HEK293 (cell line): Measurements from ENCODE around the gene C11orf54.

Source experiments
- CTCF ChIA-PET: fragments of 350-600 bp; formaldehyde crosslinking; extraction: SDS; loops from one replicate; lab custom pipeline; 2021; ENCODE audit warnings: antibody characterized with exemption; lab: Yijun Ruan, JAX
- POLR2A ChIA-PET: fragments of 300-600 bp; formaldehyde crosslinking; extraction: SDS; loops from one replicate; lab custom pipeline; 2020; ENCODE audit warnings: antibody characterized with exemption, inconsistent platforms; lab: Yijun Ruan, JAX
- H3K27ac ChIP-seq: fragments of 200-500 bp; sonication (Bioruptor generic); 2 replicates; pipeline ENCODE4 v1.5.1; 2014; ENCODE audit warnings: low read depth, low read length, control low read depth, inconsistent platforms; ENCODE audit errors: extremely low read depth
- H3K36me3 ChIP-seq, 2 experiments: fragments of 200-500 bp in 1 of 2; sonication (Bioruptor generic) in 1 of 2; 1 replicate in 1 of 2; 2 replicates in 1 of 2; pipeline ENCODE4 v1.5.1; 2014 to 2017; ENCODE audit warnings: inconsistent platforms in 2 of 2, low read length in 2 of 2; ENCODE audit not compliant: control insufficient read depth in 2 of 2, insufficient read depth in 1 of 2
- H3K4me1 ChIP-seq: fragments of 200-500 bp; sonication (Bioruptor generic); 2 replicates; pipeline ENCODE4 v1.5.1; 2014; ENCODE audit warnings: mild to moderate bottlenecking, low read length, inconsistent platforms; ENCODE audit not compliant: control insufficient read depth, insufficient read depth
- H3K4me3 ChIP-seq: 2 replicates; pipeline ENCODE4 v1.5.1; 2011; ENCODE audit warnings: low read depth, mild to moderate bottlenecking, control low read depth, low read length, moderate library complexity
- H3K9me3 ChIP-seq: fragments of 200-500 bp; sonication (Bioruptor generic); 2 replicates; pipeline ENCODE4 v1.5.1; 2014; ENCODE audit warnings: low read depth, low read length, inconsistent platforms; ENCODE audit not compliant: control insufficient read depth, insufficient read depth
- HOXA7 ChIP-seq: sonication (generic); formaldehyde crosslinking; IDR thresholded peaks from 2 replicates; pipeline ENCODE4 v1.8.1; 2022; ENCODE audit warnings: missing genetic modification reagents, borderline replicate concordance
- KLF9 ChIP-seq: fragments of 450-650 bp; formaldehyde crosslinking; IDR thresholded peaks from 2 replicates; pipeline ENCODE4 v1.5.1; 2016; ENCODE audit warnings: missing biosample characterization, missing genetic modification characterization, low read depth
- MEIS1 ChIP-seq: sonication (generic); formaldehyde crosslinking; IDR thresholded peaks from 2 replicates; pipeline ENCODE4 v1.8.1; 2022; ENCODE audit warnings: missing genetic modification reagents, mild to moderate bottlenecking, borderline replicate concordance
- PRDM1 ChIP-seq: fragments of 450-650 bp; formaldehyde crosslinking; IDR thresholded peaks from 2 replicates; pipeline ENCODE4; 2016; ENCODE audit warnings: missing biosample characterization, missing genetic modification characterization
- ZBTB48 ChIP-seq: fragments of 450-650 bp; formaldehyde crosslinking; IDR thresholded peaks from 2 replicates; pipeline ENCODE4 v1.5.1; 2016; ENCODE audit warnings: missing biosample characterization, missing genetic modification characterization
- ZNF112 ChIP-seq: fragments of 450-650 bp; formaldehyde crosslinking; IDR thresholded peaks from 2 replicates; pipeline ENCODE4 v1.5.0; 2017; ENCODE audit warnings: missing biosample characterization, missing genetic modification characterization
- ZNF121 ChIP-seq: fragments of 450-650 bp; formaldehyde crosslinking; IDR thresholded peaks from 2 replicates; pipeline ENCODE4 v1.5.1; 2016; ENCODE audit warnings: missing biosample characterization, missing genetic modification characterization
- ZNF146 ChIP-seq: fragments of 450-650 bp; formaldehyde crosslinking; IDR thresholded peaks from 2 replicates; pipeline ENCODE4 v1.5.1; 2016; ENCODE audit warnings: missing biosample characterization, missing genetic modification characterization
- ZNF184 ChIP-seq: fragments of 450-650 bp; IDR thresholded peaks from 2 replicates; pipeline ENCODE4 v1.5.1; 2018; ENCODE audit warnings: missing biosample characterization, mild to moderate bottlenecking, missing genetic modification characterization
- ZNF302 ChIP-seq: fragments of 450-650 bp; formaldehyde crosslinking; IDR thresholded peaks from 2 replicates; pipeline ENCODE4 v1.5.1; 2016; ENCODE audit warnings: missing biosample characterization, missing genetic modification characterization, low read depth
- ZNF311 ChIP-seq: fragments of 450-650 bp; formaldehyde crosslinking; IDR thresholded peaks from 2 replicates; pipeline ENCODE4 v1.5.1; 2017; ENCODE audit warnings: missing biosample characterization, missing genetic modification characterization, borderline replicate concordance
- ZNF341 ChIP-seq: fragments of 450-650 bp; formaldehyde crosslinking; IDR thresholded peaks from 2 replicates; pipeline ENCODE4; 2016; ENCODE audit warnings: low read depth, missing biosample characterization, missing genetic modification characterization
- ZNF473 ChIP-seq: fragments of 450-650 bp; formaldehyde crosslinking; IDR thresholded peaks from 2 replicates; pipeline ENCODE4 v1.5.1; 2017; ENCODE audit warnings: missing biosample characterization, missing genetic modification characterization
- ZNF529 ChIP-seq: fragments of 450-650 bp; formaldehyde crosslinking; IDR thresholded peaks from 2 replicates; pipeline ENCODE4 v1.5.1; 2017; ENCODE audit warnings: missing genetic modification characterization, missing biosample characterization; ENCODE audit not compliant: insufficient replicate concordance
- ZNF555 ChIP-seq: fragments of 450-650 bp; formaldehyde crosslinking; conservative IDR thresholded peaks from 2 replicates; pipeline ENCODE4 v1.5.1; 2017; ENCODE audit warnings: missing biosample characterization, mild to moderate bottlenecking, missing genetic modification characterization, inconsistent platforms
- ZNF596 ChIP-seq: fragments of 450-650 bp; IDR thresholded peaks from 2 replicates; pipeline ENCODE4 v1.5.0; 2018; ENCODE audit warnings: missing biosample characterization, mild to moderate bottlenecking, missing genetic modification characterization, moderate library complexity
- ZNF747 ChIP-seq: fragments of 450-650 bp; formaldehyde crosslinking; IDR thresholded peaks from 2 replicates; pipeline ENCODE4 v1.5.1; 2016; ENCODE audit warnings: missing biosample characterization, missing genetic modification characterization
- ZNF768 ChIP-seq: fragments of 450-650 bp; formaldehyde crosslinking; IDR thresholded peaks from 2 replicates; pipeline ENCODE4 v1.5.1; 2018; ENCODE audit warnings: missing biosample characterization, mild to moderate bottlenecking, missing genetic modification characterization
- TF ChIP-seq, protein P1 (sequence below): fragments of 450-650 bp; formaldehyde crosslinking; IDR thresholded peaks from 2 replicates; pipeline ENCODE4 v1.5.1; 2016; ENCODE audit warnings: missing biosample characterization, missing genetic modification characterization
- TF ChIP-seq, protein P2 (sequence below): fragments of 450-650 bp; formaldehyde crosslinking; IDR thresholded peaks from 2 replicates; pipeline ENCODE4 v1.5.1; 2016; ENCODE audit warnings: missing biosample characterization, missing genetic modification characterization, low read depth

The C11orf54 gene

DNA sequence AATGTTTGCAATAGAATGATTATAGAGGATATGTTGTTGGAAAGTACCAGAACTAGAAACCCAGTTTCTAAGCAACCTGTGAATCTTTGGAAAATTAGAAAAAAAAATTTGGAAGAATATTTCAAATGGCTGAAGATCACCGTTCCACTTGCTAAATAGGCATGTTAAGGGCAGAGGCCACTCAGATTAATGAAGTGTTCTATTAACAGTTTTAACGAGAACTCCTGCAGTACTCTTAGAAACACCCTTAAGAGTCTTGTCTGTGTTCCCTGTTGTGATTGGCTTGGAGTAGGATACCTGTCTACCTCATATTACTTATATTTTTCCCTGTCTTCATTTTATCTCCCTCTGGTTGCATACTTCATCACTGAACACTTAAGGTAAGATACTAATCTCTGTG, 4.6 kb downstream of the C11orf54 start:
- no peaks in the 10 kb centered on the region for H3K4me1 ChIP-seq
- no peak overlapping the region for H3K27ac ChIP-seq
- ChIA-PET POLR2A (interaction anchor here (1.4 kb wide), 1 partner anchor 38 kb away, joined by 4 read pairs; the partner anchor contains the start of gene MED17), CTCF (no interaction called here)
- H3K4me3 ChIP-seq: no peak overlapping the region
- peaks cover 0 to 7% of the 10 kb centered on the region in 2 experiments; a peak in 2 of 3 replicates for H3K36me3 ChIP-seq
- H3K9me3 ChIP-seq: no peaks in the 10 kb centered on the region
- TF ChIP-seq, protein P1, sequence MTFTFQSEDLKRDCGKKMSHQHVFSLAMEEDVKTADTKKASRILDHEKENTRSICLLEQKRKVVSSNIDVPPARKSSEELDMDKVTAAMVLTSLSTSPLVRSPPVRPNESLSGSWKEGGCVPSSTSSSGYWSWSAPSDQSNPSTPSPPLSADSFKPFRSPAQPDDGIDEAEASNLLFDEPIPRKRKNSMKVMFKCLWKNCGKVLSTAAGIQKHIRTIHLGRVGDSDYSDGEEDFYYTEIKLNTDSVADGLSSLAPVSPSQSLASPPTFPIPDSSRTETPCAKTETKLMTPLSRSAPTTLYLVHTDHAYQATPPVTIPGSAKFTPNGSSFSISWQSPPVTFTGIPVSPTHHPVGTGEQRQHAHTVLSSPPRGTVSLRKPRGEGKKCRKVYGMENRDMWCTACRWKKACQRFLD (tag by site-specific recombination): no peak
- no peak for TF ChIP-seq KLF9 (tag by site-specific recombination)
- TF ChIP-seq ZNF768 (tag by site-specific recombination): no peak
- no peak for TF ChIP-seq ZNF473 (tag by site-specific recombination)
- no peak for TF ChIP-seq ZNF555 (tag by site-specific recombination)
- no peak for TF ChIP-seq ZNF341 (tag by site-specific recombination)
- no peak for TF ChIP-seq ZNF121
- TF ChIP-seq PRDM1 (tag by site-specific recombination): no peak
- TF ChIP-seq ZNF184 (tag by site-specific recombination): no peak
- TF ChIP-seq ZNF112 (tag by site-specific recombination): no peak
- no peak for TF ChIP-seq ZNF596 (tag by site-specific recombination)
- TF ChIP-seq ZNF529: no peak
- TF ChIP-seq HOXA7 (CRISPR knock-in tag): no peak
- TF ChIP-seq MEIS1 (CRISPR knock-in tag): no peak
- TF ChIP-seq ZBTB48 (tag by site-specific recombination): no peak
- TF ChIP-seq ZNF311 (tag by site-specific recombination): no peak
- no peak for TF ChIP-seq ZNF146 (tag by site-specific recombination)
- TF ChIP-seq, protein P2, sequence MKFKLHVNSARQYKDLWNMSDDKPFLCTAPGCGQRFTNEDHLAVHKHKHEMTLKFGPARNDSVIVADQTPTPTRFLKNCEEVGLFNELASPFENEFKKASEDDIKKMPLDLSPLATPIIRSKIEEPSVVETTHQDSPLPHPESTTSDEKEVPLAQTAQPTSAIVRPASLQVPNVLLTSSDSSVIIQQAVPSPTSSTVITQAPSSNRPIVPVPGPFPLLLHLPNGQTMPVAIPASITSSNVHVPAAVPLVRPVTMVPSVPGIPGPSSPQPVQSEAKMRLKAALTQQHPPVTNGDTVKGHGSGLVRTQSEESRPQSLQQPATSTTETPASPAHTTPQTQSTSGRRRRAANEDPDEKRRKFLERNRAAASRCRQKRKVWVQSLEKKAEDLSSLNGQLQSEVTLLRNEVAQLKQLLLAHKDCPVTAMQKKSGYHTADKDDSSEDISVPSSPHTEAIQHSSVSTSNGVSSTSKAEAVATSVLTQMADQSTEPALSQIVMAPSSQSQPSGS (tag by site-specific recombination): no peak

DNA sequence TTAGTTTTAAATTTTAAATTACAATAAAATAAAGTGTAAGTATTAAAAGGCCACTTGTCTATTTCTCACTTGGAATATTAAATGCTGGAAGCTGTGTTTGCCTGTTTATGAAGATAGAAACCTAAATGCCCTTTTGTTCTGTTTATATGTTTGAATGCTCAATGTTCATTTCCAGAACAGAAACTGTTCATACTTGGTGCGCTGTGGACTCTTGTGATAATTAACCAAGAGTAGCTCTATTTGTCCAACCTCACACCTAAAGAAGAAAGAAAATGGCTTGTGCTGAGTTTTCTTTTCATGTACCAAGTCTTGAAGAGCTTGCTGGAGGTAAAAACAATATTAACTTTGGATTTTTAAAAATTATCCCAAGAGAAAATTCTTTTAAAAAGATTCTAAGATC, 5.7 kb downstream of the C11orf54 start:
- POLR2A ChIA-PET: interaction anchor here (1.0 kb wide), 1 partner anchor 37 kb away, joined by 3 read pairs; the partner anchor contains the start of gene MED17
- no peak overlapping the region for H3K4me3 ChIP-seq
- CTCF ChIA-PET: no interaction called here
- no peaks in the 10 kb centered on the region for H3K4me1 ChIP-seq
- H3K27ac ChIP-seq: no peak overlapping the region
- H3K9me3 ChIP-seq: no peaks in the 10 kb centered on the region
- no peak for TF ChIP-seq ZNF529
- TF ChIP-seq ZNF747 (tag by site-specific recombination): no peak
- TF ChIP-seq ZNF311 (tag by site-specific recombination): no peak
- H3K36me3 ChIP-seq: peaks cover 0 to 7% of the 10 kb centered on the region in 2 experiments; a peak in 2 of 3 replicates

DNA sequence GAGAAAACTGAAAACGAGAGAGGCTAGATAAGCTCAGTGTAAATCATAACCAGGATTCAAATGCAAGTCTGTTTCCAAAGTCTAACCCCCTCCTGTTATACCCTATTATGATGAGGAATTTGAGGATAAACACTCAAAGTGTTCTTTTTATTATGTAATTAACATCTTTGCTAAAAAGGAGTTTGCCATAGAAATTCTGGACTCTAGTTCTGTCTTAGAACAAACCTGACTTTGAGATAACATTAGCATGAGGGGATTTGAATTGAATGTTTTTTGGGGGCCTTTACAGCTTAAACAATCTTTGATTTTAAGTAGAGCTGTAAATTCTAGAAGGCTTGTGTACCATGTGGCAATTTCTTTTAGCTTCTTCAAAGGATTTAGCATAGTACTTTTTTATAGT, 9.5 kb downstream of the C11orf54 start:
- no peak for TF ChIP-seq ZNF302
- TF ChIP-seq, all 188 proteins: peak for 0
- H3K36me3 ChIP-seq: peaks cover 0 to 9% of the 10 kb centered on the region in 2 experiments; a peak in 2 of 3 replicates
- H3K9me3 ChIP-seq: no peaks in the 10 kb centered on the region
- ChIA-PET CTCF (interaction anchor here (0.6 kb wide), 1 partner anchor 17 kb away, joined by 4 read pairs; no protein-coding TSS in a partner anchor), POLR2A (interaction anchor here (1.0 kb wide), 1 partner anchor 9 kb away, joined by 3 read pairs; the partner anchor contains the start of genes C11orf54 and TAF1D)
- no peaks in the 10 kb centered on the region for H3K4me1 ChIP-seq
- no peak overlapping the region for H3K27ac ChIP-seq
- H3K4me3 ChIP-seq: no peak overlapping the region
